HepG2 (cell line): ENCODE results near the gene EPX. TPM values are rescaled to one million over a fixed set of nuclear protein-coding genes. Genes with fewer than 3 reads are reported as not detected.

Source experiments
- DMAP1 ChIP-seq: IDR thresholded peaks from 2 replicates; pipeline ENCODE4 v1.6.1; 2016
- HNF4A ChIP-seq: sonication (generic); formaldehyde crosslinking; IDR thresholded peaks from 2 replicates; pipeline ENCODE4 v1.4.0; 2020; ENCODE audit warnings: missing genetic modification reagents
- SMAD9 ChIP-seq: sonication (generic); formaldehyde crosslinking; IDR thresholded peaks from 2 replicates; pipeline ENCODE4 v1.5.1; 2020; ENCODE audit warnings: mild to moderate bottlenecking, missing genetic modification reagents
- SMARCE1 ChIP-seq: fragments of 450-650 bp; IDR thresholded peaks from 2 replicates; pipeline ENCODE4 v1.6.1; 2017; ENCODE audit warnings: borderline replicate concordance
- SNAI1 ChIP-seq: sonication (generic); formaldehyde crosslinking; IDR thresholded peaks from 2 replicates; pipeline ENCODE4 v1.5.0; 2020; ENCODE audit warnings: mild to moderate bottlenecking, missing genetic modification reagents, borderline replicate concordance
- ZFP82 ChIP-seq: sonication (generic); formaldehyde crosslinking; IDR thresholded peaks from 2 replicates; pipeline ENCODE4 v1.5.1; 2020; ENCODE audit warnings: mild to moderate bottlenecking, missing genetic modification reagents, borderline replicate concordance
- ZNF224 ChIP-seq: sonication (generic); formaldehyde crosslinking; IDR thresholded peaks from 2 replicates; pipeline ENCODE4 v1.5.0; 2020; ENCODE audit warnings: mild to moderate bottlenecking, missing genetic modification reagents
- ZNF468 ChIP-seq: sonication (generic); formaldehyde crosslinking; IDR thresholded peaks from 2 replicates; pipeline ENCODE4 v1.8.0; 2022; ENCODE audit warnings: mild to moderate bottlenecking, moderate library complexity, missing genetic modification reagents
- polyA plus RNA-seq, 8 experiments: library from polyadenylated mRNA; depleted of rRNA in 3 of 8; stranded (reverse) in 7 of 8; unstranded in 1 of 8; fragments of >200 nt; fragmentation: Illumina TruSeq in 4 of 8; extraction: Trizol in 4 of 8; gene quantifications; 2 replicates each; pipeline versions ENCODE4 v1.2.1 to v1.2.3, GENCODE V29; 2011 to 2016; ENCODE audit warnings: low read depth in 4 of 8, missing spikeins in 1 of 8, mixed read lengths in 1 of 8; ENCODE audit not compliant: insufficient read depth in 1 of 8
- total RNA-seq, 5 experiments: library from RNA; depleted of rRNA; stranded (reverse); fragments of >200 nt; fragmentation: Illumina TruSeq; extraction: Trizol; gene quantifications; 2 replicates each; pipeline ENCODE4 v1.2.3, GENCODE V29; 2016; ENCODE audit warnings: low read depth in 1 of 5
- TF ChIP-seq, protein P1 (sequence below): sonication (generic); formaldehyde crosslinking; IDR thresholded peaks from 2 replicates; pipeline ENCODE4 v1.5.0; 2020; ENCODE audit warnings: mild to moderate bottlenecking, missing genetic modification reagents, borderline replicate concordance
- TF ChIP-seq, protein P2 (sequence below): sonication (generic); formaldehyde crosslinking; IDR thresholded peaks from 2 replicates; pipeline ENCODE4 v1.5.0; 2020; ENCODE audit warnings: mild to moderate bottlenecking, missing genetic modification reagents, moderate library complexity
- TF ChIP-seq, protein P3 (sequence below): sonication (generic); formaldehyde crosslinking; IDR thresholded peaks from 2 replicates; pipeline ENCODE4 v1.5.0; 2020; ENCODE audit warnings: missing genetic modification reagents, mild to moderate bottlenecking, borderline replicate concordance
- TF ChIP-seq, protein P4 (sequence below): sonication (generic); formaldehyde crosslinking; IDR thresholded peaks from 2 replicates; pipeline ENCODE4 v1.8.0; 2023; ENCODE audit warnings: mild to moderate bottlenecking, missing genetic modification reagents
- TF ChIP-seq, protein P5 (sequence below): sonication (generic); formaldehyde crosslinking; IDR thresholded peaks from 2 replicates; pipeline ENCODE4 v1.4.0; 2020; ENCODE audit warnings: missing genetic modification reagents, borderline replicate concordance
- TF ChIP-seq, protein P6 (sequence below): sonication (generic); formaldehyde crosslinking; IDR thresholded peaks from 2 replicates; pipeline ENCODE4 v1.4.0; 2020; ENCODE audit warnings: low read depth, mild to moderate bottlenecking, missing genetic modification reagents

EPX gene
- total and polyA plus RNA-seq, 2 of the 13 experiments (the other 11 are each of a cell fraction or from before 2014, with no cell fraction given): not detected

DNA sequence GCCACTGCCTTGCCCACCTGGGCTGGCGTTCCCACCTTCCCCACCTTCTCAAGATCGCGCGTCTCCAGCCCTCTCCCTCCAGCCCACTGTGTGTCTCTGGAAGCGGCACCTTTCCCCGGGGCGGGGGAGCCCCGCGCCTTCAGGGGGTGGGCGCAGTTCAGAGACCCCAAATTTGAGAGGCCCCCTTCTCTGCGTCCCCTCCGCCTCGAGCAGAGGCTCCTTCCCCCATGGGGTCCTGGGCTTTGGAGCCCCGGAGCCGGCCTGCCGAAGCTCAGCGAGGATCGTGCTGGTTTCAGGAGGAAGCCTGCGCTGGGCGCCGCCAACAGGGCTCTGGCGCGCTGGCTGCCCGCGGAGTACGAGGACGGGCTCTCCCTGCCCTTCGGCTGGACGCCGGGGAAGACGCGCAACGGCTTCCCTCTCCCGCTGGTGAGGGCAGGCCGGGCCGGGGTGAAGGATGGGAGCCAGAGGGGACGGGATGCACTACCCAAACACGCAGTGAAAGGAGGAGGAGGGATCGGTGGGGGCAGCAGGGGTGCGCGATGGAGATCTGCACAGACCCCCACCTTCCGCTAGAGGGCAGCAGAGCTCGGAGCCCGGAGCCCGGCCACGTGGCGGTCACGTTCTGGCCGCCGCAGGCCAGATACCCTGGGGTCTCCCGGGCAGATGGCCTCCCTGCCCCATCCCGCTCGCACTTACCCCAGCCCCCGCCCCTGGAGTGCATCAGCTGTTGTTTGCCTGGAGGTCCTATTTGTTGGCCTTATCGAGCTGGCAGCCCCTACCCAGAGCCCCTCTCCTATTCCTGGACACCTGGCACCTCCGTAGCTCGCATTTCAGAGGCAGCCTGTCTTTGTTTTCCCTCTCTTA, 57.0 kb downstream of the EPX start (continued):
- TF ChIP-seq, protein P1, sequence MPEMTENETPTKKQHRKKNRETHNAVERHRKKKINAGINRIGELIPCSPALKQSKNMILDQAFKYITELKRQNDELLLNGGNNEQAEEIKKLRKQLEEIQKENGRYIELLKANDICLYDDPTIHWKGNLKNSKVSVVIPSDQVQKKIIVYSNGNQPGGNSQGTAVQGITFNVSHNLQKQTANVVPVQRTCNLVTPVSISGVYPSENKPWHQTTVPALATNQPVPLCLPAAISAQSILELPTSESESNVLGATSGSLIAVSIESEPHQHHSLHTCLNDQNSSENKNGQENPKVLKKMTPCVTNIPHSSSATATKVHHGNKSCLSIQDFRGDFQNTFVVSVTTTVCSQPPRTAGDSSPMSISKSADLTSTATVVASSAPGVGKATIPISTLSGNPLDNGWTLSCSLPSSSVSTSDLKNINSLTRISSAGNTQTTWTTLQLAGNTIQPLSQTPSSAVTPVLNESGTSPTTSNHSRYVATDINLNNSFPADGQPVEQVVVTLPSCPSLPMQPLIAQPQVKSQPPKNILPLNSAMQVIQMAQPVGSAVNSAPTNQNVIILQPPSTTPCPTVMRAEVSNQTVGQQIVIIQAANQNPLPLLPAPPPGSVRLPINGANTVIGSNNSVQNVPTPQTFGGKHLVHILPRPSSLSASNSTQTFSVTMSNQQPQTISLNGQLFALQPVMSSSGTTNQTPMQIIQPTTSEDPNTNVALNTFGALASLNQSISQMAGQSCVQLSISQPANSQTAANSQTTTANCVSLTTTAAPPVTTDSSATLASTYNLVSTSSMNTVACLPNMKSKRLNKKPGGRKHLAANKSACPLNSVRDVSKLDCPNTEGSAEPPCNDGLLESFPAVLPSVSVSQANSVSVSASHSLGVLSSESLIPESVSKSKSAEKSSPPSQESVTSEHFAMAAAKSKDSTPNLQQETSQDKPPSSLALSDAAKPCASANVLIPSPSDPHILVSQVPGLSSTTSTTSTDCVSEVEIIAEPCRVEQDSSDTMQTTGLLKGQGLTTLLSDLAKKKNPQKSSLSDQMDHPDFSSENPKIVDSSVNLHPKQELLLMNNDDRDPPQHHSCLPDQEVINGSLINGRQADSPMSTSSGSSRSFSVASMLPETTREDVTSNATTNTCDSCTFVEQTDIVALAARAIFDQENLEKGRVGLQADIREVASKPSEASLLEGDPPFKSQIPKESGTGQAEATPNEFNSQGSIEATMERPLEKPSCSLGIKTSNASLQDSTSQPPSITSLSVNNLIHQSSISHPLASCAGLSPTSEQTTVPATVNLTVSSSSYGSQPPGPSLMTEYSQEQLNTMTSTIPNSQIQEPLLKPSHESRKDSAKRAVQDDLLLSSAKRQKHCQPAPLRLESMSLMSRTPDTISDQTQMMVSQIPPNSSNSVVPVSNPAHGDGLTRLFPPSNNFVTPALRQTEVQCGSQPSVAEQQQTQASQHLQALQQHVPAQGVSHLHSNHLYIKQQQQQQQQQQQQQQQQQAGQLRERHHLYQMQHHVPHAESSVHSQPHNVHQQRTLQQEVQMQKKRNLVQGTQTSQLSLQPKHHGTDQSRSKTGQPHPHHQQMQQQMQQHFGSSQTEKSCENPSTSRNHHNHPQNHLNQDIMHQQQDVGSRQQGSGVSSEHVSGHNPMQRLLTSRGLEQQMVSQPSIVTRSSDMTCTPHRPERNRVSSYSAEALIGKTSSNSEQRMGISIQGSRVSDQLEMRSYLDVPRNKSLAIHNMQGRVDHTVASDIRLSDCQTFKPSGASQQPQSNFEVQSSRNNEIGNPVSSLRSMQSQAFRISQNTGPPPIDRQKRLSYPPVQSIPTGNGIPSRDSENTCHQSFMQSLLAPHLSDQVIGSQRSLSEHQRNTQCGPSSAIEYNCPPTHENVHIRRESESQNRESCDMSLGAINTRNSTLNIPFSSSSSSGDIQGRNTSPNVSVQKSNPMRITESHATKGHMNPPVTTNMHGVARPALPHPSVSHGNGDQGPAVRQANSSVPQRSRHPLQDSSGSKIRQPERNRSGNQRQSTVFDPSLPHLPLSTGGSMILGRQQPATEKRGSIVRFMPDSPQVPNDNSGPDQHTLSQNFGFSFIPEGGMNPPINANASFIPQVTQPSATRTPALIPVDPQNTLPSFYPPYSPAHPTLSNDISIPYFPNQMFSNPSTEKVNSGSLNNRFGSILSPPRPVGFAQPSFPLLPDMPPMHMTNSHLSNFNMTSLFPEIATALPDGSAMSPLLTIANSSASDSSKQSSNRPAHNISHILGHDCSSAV (CRISPR knock-in tag): no peak
- TF ChIP-seq DMAP1 (CRISPR knock-in tag): peak; percentile 73; the same call in 1 of the 2 replicates
- TF ChIP-seq SMARCE1: no peak
- TF ChIP-seq, protein P2, sequence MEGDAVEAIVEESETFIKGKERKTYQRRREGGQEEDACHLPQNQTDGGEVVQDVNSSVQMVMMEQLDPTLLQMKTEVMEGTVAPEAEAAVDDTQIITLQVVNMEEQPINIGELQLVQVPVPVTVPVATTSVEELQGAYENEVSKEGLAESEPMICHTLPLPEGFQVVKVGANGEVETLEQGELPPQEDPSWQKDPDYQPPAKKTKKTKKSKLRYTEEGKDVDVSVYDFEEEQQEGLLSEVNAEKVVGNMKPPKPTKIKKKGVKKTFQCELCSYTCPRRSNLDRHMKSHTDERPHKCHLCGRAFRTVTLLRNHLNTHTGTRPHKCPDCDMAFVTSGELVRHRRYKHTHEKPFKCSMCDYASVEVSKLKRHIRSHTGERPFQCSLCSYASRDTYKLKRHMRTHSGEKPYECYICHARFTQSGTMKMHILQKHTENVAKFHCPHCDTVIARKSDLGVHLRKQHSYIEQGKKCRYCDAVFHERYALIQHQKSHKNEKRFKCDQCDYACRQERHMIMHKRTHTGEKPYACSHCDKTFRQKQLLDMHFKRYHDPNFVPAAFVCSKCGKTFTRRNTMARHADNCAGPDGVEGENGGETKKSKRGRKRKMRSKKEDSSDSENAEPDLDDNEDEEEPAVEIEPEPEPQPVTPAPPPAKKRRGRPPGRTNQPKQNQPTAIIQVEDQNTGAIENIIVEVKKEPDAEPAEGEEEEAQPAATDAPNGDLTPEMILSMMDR (CRISPR knock-in tag): peak; percentile 87
- no peak for TF ChIP-seq HNF4A
- peak; percentile 85; the same call in 1 of the 2 replicates for TF ChIP-seq SMAD9 (CRISPR knock-in tag)
- TF ChIP-seq, protein P3, sequence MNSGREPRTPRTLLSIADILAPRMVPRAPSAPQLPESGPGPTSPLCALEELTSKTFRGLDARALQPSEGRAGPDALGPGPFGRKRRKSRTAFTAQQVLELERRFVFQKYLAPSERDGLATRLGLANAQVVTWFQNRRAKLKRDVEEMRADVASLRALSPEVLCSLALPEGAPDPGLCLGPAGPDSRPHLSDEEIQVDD: peak; percentile 90; the same call in 1 of the 2 replicates
- TF ChIP-seq, protein P4, sequence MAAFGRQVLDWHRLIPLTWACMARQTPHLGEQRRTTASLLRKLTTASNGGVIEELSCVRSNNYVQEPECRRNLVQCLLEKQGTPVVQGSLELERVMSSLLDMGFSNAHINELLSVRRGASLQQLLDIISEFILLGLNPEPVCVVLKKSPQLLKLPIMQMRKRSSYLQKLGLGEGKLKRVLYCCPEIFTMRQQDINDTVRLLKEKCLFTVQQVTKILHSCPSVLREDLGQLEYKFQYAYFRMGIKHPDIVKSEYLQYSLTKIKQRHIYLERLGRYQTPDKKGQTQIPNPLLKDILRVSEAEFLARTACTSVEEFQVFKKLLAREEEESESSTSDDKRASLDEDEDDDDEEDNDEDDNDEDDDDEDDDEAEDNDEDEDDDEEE (CRISPR knock-in tag): no peak
- TF ChIP-seq, protein P5, sequence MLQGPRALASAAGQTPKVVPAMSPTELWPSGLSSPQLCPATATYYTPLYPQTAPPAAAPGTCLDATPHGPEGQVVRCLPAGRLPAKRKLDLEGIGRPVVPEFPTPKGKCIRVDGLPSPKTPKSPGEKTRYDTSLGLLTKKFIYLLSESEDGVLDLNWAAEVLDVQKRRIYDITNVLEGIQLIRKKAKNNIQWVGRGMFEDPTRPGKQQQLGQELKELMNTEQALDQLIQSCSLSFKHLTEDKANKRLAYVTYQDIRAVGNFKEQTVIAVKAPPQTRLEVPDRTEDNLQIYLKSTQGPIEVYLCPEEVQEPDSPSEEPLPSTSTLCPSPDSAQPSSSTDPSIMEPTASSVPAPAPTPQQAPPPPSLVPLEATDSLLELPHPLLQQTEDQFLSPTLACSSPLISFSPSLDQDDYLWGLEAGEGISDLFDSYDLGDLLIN (CRISPR knock-in tag): no peak
- TF ChIP-seq ZFP82 (CRISPR knock-in tag): no peak; the same call in 1 of the 2 replicates
- TF ChIP-seq ZNF224 (CRISPR knock-in tag): no peak; the same call in 1 of the 2 replicates
- TF ChIP-seq, protein P6, sequence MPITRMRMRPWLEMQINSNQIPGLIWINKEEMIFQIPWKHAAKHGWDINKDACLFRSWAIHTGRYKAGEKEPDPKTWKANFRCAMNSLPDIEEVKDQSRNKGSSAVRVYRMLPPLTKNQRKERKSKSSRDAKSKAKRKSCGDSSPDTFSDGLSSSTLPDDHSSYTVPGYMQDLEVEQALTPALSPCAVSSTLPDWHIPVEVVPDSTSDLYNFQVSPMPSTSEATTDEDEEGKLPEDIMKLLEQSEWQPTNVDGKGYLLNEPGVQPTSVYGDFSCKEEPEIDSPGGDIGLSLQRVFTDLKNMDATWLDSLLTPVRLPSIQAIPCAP (CRISPR knock-in tag): no peak
- peak; percentile 95 for TF ChIP-seq SNAI1
- TF ChIP-seq ZNF468 (CRISPR knock-in tag): peak; percentile 89; the same call in 1 of the 2 replicates
